Ascending aorta (tissue), 2 donors: Measurements from ENCODE around the gene BLTP3B. TPM values are rescaled to one million over a fixed set of nuclear protein-coding genes. Genes with fewer than 3 reads are reported as not detected.

Experiments
- DNase-seq, 2 donors: peaks; one replicate each; pipeline ENCODE4 v3.0.0-alpha.2; 2019; ENCODE audit warnings: low spot score in 2 of 2
- H3K27ac ChIP-seq, 2 donors: fragments of 200-600 bp; sonication (generic); one replicate each; pipeline ENCODE4 v1.5.1; 2016 to 2017; ENCODE audit warnings: mild to moderate bottlenecking in 1 of 2
- H3K27me3 ChIP-seq: fragments of 200-600 bp; sonication (generic); one replicate; pipeline ENCODE4 v1.5.1; 2017
- H3K36me3 ChIP-seq, 2 donors: fragments of 200-600 bp; sonication (generic); one replicate each; pipeline ENCODE4 v1.5.1; 2016
- H3K4me1 ChIP-seq, 2 donors: fragments of 200-600 bp; sonication (generic); one replicate each; pipeline ENCODE4 v1.5.1; 2016 to 2017; ENCODE audit warnings: mild to moderate bottlenecking in 1 of 2
- H3K4me3 ChIP-seq, 2 donors: fragments of 200-600 bp; sonication (generic); one replicate each; pipeline ENCODE4 v1.5.1; 2016 to 2017; ENCODE audit warnings: mild to moderate bottlenecking in 1 of 2
- H3K9me3 ChIP-seq, 2 donors: fragments of 200-600 bp; sonication (generic); one replicate each; pipeline ENCODE4 v1.5.1; 2016
- CTCF ChIP-seq, 3 experiments: fragments of 200-600 bp in 2 of 3; fragments of 450-650 bp in 1 of 3; sonication (generic) in 2 of 3; IDR thresholded peaks; one replicate each; pipeline ENCODE4 v1.5.1; 2016 to 2019; ENCODE audit warnings: antibody characterized with exemption in 3 of 3, mild to moderate bottlenecking in 1 of 3, moderate library complexity in 1 of 3
- intact Hi-C: fragments of 100-400 bp; cut with DNase I; formaldehyde crosslinking; loops from one replicate; pipeline ENCODE4 v1.15.1; 2023
- total RNA-seq: library from RNA; depleted of rRNA; stranded (reverse); fragments of >200 nt; gene quantifications from one replicate; pipeline ENCODE4 v1.1.0, GENCODE V29; 2016

Gene BLTP3B
- total RNA-seq, 1 donor from 2014 or later: 18.8 TPM

- intact Hi-C loops: no loop called here
- no peak for DNase-seq
- Histone ChIP-seq H3K4me1 (peaks cover 0 to 22% of the 10 kb centered on the region in 2 donors), H3K4me3 (no peak overlapping the region), H3K36me3 (no peaks in the 10 kb centered on the region), H3K27me3 (no peaks in the 10 kb centered on the region), H3K9me3 (peaks cover 0 to 4% of the 10 kb centered on the region in 2 donors), H3K27ac (peak overlapping the region in 1 of 2 donors; percentile 9)
- no peak for TF ChIP-seq CTCF (IDR thresholded peaks at IDR 0.05)
Observed at GRCh38 chr12:100123316-100124095, 19.2 kb downstream of the BLTP3B start.

GRCh38 chr12:100120355-100120754 lies 22.3 kb downstream of the BLTP3B start:
- Histone ChIP-seq H3K27me3 (no peaks in the 10 kb centered on the region), H3K4me3 (no peak overlapping the region), H3K9me3 (peaks cover 0 to 7% of the 10 kb centered on the region in 2 donors), H3K36me3 (no peaks in the 10 kb centered on the region), H3K4me1 (peaks cover 0 to 11% of the 10 kb centered on the region in 2 donors), H3K27ac (no peak overlapping the region)
- intact Hi-C loops: no loop called here
- TF ChIP-seq CTCF (IDR thresholded peaks at IDR 0.05): no peak
- DNase-seq: no peak

GRCh38 chr12:100115291-100115690 lies 27.4 kb downstream of the BLTP3B start:
- intact Hi-C loops: no loop called here
- Histone ChIP-seq H3K27ac (no peak overlapping the region), H3K4me3 (no peak overlapping the region), H3K36me3 (no peaks in the 10 kb centered on the region), H3K4me1 (no peaks in the 10 kb centered on the region), H3K9me3 (peaks cover 0 to 7% of the 10 kb centered on the region in 2 donors), H3K27me3 (no peaks in the 10 kb centered on the region)
- no peak for DNase-seq
- no peak for TF ChIP-seq CTCF (IDR thresholded peaks at IDR 0.05)

- H3K27me3 ChIP-seq: no peaks in the 10 kb centered on the region
- intact Hi-C loops: no loop called here
- H3K36me3 ChIP-seq: no peaks in the 10 kb centered on the region
- TF ChIP-seq CTCF (IDR thresholded peaks at IDR 0.05): no peak
- H3K9me3 ChIP-seq: peaks cover 0 to 3% of the 10 kb centered on the region in 2 donors
- no peak overlapping the region for H3K27ac ChIP-seq
- H3K4me1 ChIP-seq: no peaks in the 10 kb centered on the region
- DNase-seq: no peak
- no peak overlapping the region for H3K4me3 ChIP-seq
Observed at GRCh38 chr12:100114574-100114973, 28.1 kb downstream of the BLTP3B start.

- Histone ChIP-seq H3K9me3 (no peaks in the 10 kb centered on the region), H3K4me1 (no peaks in the 10 kb centered on the region), H3K4me3 (no peak overlapping the region), H3K27me3 (no peaks in the 10 kb centered on the region), H3K36me3 (peaks cover 0 to 7% of the 10 kb centered on the region in 2 donors), H3K27ac (no peak overlapping the region)
- intact Hi-C loops: no loop called here
- no peak for DNase-seq
- no peak for TF ChIP-seq CTCF (IDR thresholded peaks at IDR 0.05)
Observed at GRCh38 chr12:100110276-100110675, 32.4 kb downstream of the BLTP3B start.
